ENCODE measurements around the gene LIN54. TPM values are rescaled to one million over a fixed set of nuclear protein-coding genes. Genes with fewer than 3 reads are reported as not detected.

The LIN54 gene
- total and polyA plus RNA-seq, 9 of the 15 experiments (the other 6 are each of a cell fraction or from before 2014, with no cell fraction given), result 2.2 to 22.5 (median 15.8) TPM

DNA sequence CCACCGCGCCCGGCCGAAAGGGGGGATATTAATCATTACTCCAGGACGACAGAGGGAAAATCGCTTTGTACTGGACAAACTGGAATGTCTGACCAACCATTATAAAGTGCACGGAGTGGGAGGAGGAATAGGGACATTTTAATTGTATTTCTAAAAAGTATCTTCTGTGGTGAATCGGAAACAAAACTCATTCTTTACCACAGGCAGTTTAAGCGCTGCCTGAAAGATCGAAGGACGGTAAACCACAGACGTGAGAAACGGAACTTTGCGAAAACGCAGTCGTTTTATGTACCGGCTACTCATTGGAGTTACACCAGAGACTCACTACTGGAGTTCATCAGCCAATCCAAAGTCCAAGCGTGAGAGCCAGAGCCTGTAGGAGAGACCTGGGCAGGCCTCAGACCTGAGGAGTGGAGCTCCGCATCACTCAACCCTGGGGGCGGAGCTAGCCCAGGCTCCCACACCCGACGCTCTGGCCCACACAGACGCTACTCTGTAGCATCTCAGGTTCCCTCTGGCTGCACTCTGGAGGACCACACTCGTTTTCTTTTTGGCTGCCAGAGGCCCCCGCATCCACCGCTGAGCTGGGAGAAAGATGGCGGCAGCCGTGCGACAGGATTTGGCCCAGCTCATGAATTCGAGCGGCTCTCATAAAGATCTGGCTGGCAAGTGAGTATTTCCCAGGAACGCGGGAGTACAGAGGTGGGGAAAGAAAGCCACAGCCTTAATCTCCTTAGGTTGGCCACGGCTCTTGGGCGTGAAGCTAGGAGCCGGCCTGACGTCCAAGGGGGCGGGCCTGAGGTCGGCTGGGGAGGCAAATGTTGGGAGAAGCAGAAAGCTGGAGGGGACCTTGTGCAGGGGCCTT lies 24.2 kb upstream of the LIN54 start, which contains the start of gene COPS4 (continued):
- TF ChIP-seq THAP12 (CRISPR knock-in tag; IDR thresholded peaks at IDR 0.05), result peak; percentile 96; the same call in 1 of the 2 replicates
- TF ChIP-seq, protein P1, sequence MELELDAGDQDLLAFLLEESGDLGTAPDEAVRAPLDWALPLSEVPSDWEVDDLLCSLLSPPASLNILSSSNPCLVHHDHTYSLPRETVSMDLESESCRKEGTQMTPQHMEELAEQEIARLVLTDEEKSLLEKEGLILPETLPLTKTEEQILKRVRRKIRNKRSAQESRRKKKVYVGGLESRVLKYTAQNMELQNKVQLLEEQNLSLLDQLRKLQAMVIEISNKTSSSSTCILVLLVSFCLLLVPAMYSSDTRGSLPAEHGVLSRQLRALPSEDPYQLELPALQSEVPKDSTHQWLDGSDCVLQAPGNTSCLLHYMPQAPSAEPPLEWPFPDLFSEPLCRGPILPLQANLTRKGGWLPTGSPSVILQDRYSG (tag; conservative IDR thresholded peaks at IDR 0.05; ENCODE audit: low read depth), result 0 out of 2 replicates have a peak, but pooled peaks have one; percentile 52
- TF ChIP-seq NFRKB (IDR thresholded peaks at IDR 0.05; ENCODE audit: low read depth), result peak; percentile 95
- TF ChIP-seq NR3C1 (CRISPR knock-in tag; IDR thresholded peaks at IDR 0.05), result no peak
- no peak for TF ChIP-seq HDAC8 (tag; IDR thresholded peaks at IDR 0.05)
- peak; percentile 55; the same call in 1 of the 2 replicates for TF ChIP-seq LEF1 (IDR thresholded peaks at IDR 0.05)
- TF ChIP-seq ZNF263 (CRISPR knock-in tag; IDR thresholded peaks at IDR 0.05; ENCODE audit: borderline replicate concordance), result 0 out of 2 replicates have a peak, but pooled peaks have one; percentile 41
- TF ChIP-seq DDX20 (tag; IDR thresholded peaks at IDR 0.05; ENCODE audit: low read depth), result no peak
- TF ChIP-seq ZNF347 (CRISPR knock-in tag; IDR thresholded peaks at IDR 0.05; ENCODE audit: low read depth), result no peak
- peak; percentile 97 for TF ChIP-seq NCOA1 (IDR thresholded peaks at IDR 0.05; ENCODE audit: low read depth)
- TF ChIP-seq, protein P2, sequence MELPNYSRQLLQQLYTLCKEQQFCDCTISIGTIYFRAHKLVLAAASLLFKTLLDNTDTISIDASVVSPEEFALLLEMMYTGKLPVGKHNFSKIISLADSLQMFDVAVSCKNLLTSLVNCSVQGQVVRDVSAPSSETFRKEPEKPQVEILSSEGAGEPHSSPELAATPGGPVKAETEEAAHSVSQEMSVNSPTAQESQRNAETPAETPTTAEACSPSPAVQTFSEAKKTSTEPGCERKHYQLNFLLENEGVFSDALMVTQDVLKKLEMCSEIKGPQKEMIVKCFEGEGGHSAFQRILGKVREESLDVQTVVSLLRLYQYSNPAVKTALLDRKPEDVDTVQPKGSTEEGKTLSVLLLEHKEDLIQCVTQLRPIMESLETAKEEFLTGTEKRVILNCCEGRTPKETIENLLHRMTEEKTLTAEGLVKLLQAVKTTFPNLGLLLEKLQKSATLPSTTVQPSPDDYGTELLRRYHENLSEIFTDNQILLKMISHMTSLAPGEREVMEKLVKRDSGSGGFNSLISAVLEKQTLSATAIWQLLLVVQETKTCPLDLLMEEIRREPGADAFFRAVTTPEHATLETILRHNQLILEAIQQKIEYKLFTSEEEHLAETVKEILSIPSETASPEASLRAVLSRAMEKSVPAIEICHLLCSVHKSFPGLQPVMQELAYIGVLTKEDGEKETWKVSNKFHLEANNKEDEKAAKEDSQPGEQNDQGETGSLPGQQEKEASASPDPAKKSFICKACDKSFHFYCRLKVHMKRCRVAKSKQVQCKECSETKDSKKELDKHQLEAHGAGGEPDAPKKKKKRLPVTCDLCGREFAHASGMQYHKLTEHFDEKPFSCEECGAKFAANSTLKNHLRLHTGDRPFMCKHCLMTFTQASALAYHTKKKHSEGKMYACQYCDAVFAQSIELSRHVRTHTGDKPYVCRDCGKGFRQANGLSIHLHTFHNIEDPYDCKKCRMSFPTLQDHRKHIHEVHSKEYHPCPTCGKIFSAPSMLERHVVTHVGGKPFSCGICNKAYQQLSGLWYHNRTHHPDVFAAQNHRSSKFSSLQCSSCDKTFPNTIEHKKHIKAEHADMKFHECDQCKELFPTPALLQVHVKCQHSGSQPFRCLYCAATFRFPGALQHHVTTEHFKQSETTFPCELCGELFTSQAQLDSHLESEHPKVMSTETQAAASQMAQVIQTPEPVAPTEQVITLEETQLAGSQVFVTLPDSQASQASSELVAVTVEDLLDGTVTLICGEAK (IDR thresholded peaks at IDR 0.05), result peak; percentile 93
- TF ChIP-seq, protein P2 (CRISPR knock-in tag; IDR thresholded peaks at IDR 0.05), result no peak
- peak; percentile 38 for TF ChIP-seq POLR3A (IDR thresholded peaks at IDR 0.05; ENCODE audit: borderline replicate concordance, extremely low read depth, insufficient read depth, insufficient read length)
- peak; percentile 98 for TF ChIP-seq TAF7 (tag; IDR thresholded peaks at IDR 0.05)
